WTC11 (cell line): ENCODE results near the gene CAB39. TPM values are rescaled to one million over a fixed set of nuclear protein-coding genes. Genes with fewer than 3 reads are reported as not detected.

Experiments
- ATAC-seq: fragments of 200-7000 bp; cut with Tn5 transposase; 2 replicates; pipeline ENCODE4 v1.10.0; 2021; ENCODE audit warnings: mild to moderate bottlenecking, moderate library complexity
- CTCF ChIA-PET: fragments of 300-600 bp; sonication (Branson Sonifier 250); formaldehyde crosslinking; loops from one replicate; lab custom pipeline; 2021; ENCODE audit warnings: antibody characterized with exemption; lab: Charles Lee
- POLR2A ChIA-PET: fragments of 350-600 bp; sonication (Branson Sonifier 250); formaldehyde crosslinking; loops from one replicate; lab custom pipeline; 2021; ENCODE audit warnings: antibody characterized with exemption; lab: Charles Lee
- DNase-seq: peaks from one replicate; pipeline ENCODE4 v3.0.0; 2021; ENCODE audit warnings: low spot score
- H3K27ac Mint-ChIP-seq: 2 replicates; pipeline ENCODE4 v1.8.0; 2021; ENCODE audit warnings: mixed read lengths
- H3K27me3 Mint-ChIP-seq: 2 replicates; pipeline ENCODE4 v1.8.0; 2021; ENCODE audit warnings: low read depth, mild to moderate bottlenecking, moderate library complexity, mixed read lengths
- H3K36me3 Mint-ChIP-seq: 2 replicates; pipeline ENCODE4 v1.8.0; 2021; ENCODE audit warnings: mixed read lengths
- H3K4me1 Mint-ChIP-seq: 2 replicates; pipeline ENCODE4 v1.8.0; 2022; ENCODE audit warnings: mixed read lengths
- H3K4me3 Mint-ChIP-seq: 2 replicates; pipeline ENCODE4 v1.8.0; 2021; ENCODE audit warnings: mild to moderate bottlenecking, moderate library complexity, mixed read lengths
- H3K9me3 Mint-ChIP-seq: 2 replicates; pipeline ENCODE4 v1.8.0; 2021; ENCODE audit warnings: mixed read lengths
- CBFB ChIP-seq: sonication (generic); formaldehyde crosslinking; IDR thresholded peaks from 2 replicates; pipeline ENCODE4 v1.8.1; 2022; ENCODE audit warnings: mild to moderate bottlenecking, low read depth, missing genetic modification reagents
- ESRRA ChIP-seq: sonication (generic); formaldehyde crosslinking; IDR thresholded peaks from 2 replicates; pipeline ENCODE4 v1.8.1; 2022; ENCODE audit warnings: mild to moderate bottlenecking, missing genetic modification reagents, borderline replicate concordance
- FOXJ3 ChIP-seq: sonication (generic); formaldehyde crosslinking; IDR thresholded peaks from 2 replicates; pipeline ENCODE4 v1.9.0; 2021; ENCODE audit warnings: missing genetic modification reagents, mild to moderate bottlenecking, borderline replicate concordance
- GABPB1 ChIP-seq: sonication (generic); formaldehyde crosslinking; IDR thresholded peaks from 2 replicates; pipeline ENCODE4 v1.8.1; 2023; ENCODE audit warnings: mild to moderate bottlenecking, missing genetic modification reagents
- GRHL2 ChIP-seq: fragments of 250-450 bp; sonication (Bioruptor Pico); IDR thresholded peaks from 2 replicates; pipeline ENCODE4 v1.8.0; 2022; ENCODE audit warnings: mild to moderate bottlenecking, moderate library complexity; ENCODE audit not compliant: insufficient replicate concordance, severe bottlenecking
- NFATC4 ChIP-seq: fragments of 250-450 bp; sonication (Bioruptor Pico); IDR thresholded peaks from 2 replicates; pipeline ENCODE4 v1.9.0; 2021; ENCODE audit warnings: mild to moderate bottlenecking
- NR3C1 ChIP-seq: sonication (generic); formaldehyde crosslinking; conservative IDR thresholded peaks from 2 replicates; pipeline ENCODE4 v1.8.1; 2023; ENCODE audit warnings: low read depth, mild to moderate bottlenecking, missing genetic modification reagents
- RELA ChIP-seq: sonication (generic); formaldehyde crosslinking; IDR thresholded peaks from 2 replicates; pipeline ENCODE4 v1.8.1; 2022; ENCODE audit warnings: missing genetic modification reagents, mild to moderate bottlenecking, borderline replicate concordance
- TCF7 ChIP-seq: sonication (generic); formaldehyde crosslinking; IDR thresholded peaks from 2 replicates; pipeline ENCODE4 v1.8.0; 2022; ENCODE audit warnings: mild to moderate bottlenecking, low read depth, missing genetic modification reagents, moderate library complexity
- TEAD1 ChIP-seq: sonication (generic); formaldehyde crosslinking; IDR thresholded peaks from 2 replicates; pipeline ENCODE4 v1.8.0; 2022; ENCODE audit warnings: mild to moderate bottlenecking, missing genetic modification reagents
- TP53 ChIP-seq: sonication (generic); formaldehyde crosslinking; IDR thresholded peaks from 2 replicates; pipeline ENCODE4 v1.8.1; 2023; ENCODE audit warnings: mild to moderate bottlenecking, missing genetic modification reagents
- ZBTB21 ChIP-seq: sonication (generic); formaldehyde crosslinking; IDR thresholded peaks from 2 replicates; pipeline ENCODE4 v1.8.1; 2023; ENCODE audit warnings: mild to moderate bottlenecking, missing genetic modification reagents, borderline replicate concordance
- ZNF219 ChIP-seq: sonication (generic); formaldehyde crosslinking; IDR thresholded peaks from 2 replicates; pipeline ENCODE4 v1.8.0; 2023; ENCODE audit warnings: missing genetic modification reagents, mild to moderate bottlenecking, borderline replicate concordance
- ZNF396 ChIP-seq: fragments of 250-450 bp; sonication (Bioruptor Pico); IDR thresholded peaks from 2 replicates; pipeline ENCODE4 v1.8.0; 2021; ENCODE audit warnings: mild to moderate bottlenecking, moderate library complexity, borderline replicate concordance
- ZNF671 ChIP-seq: fragments of 250-450 bp; sonication (Bioruptor Pico); IDR thresholded peaks from 2 replicates; pipeline ENCODE4 v1.8.0; 2021; ENCODE audit warnings: mild to moderate bottlenecking
- total RNA-seq: library from RNA; stranded (reverse); gene quantifications from 3 replicates; pipeline ENCODE4 v1.2.3, GENCODE V29; 2021
- TF ChIP-seq, protein P1 (sequence below): sonication (generic); formaldehyde crosslinking; IDR thresholded peaks from 2 replicates; pipeline ENCODE4 v1.8.1; 2023; ENCODE audit warnings: mild to moderate bottlenecking, moderate library complexity, missing genetic modification reagents
- TF ChIP-seq, protein P2 (sequence below): fragments of 250-450 bp; sonication (Bioruptor Pico); IDR thresholded peaks from 2 replicates; pipeline ENCODE4 v2.1.2; 2022; ENCODE audit warnings: mild to moderate bottlenecking, moderate library complexity
- TF ChIP-seq, protein P3 (sequence below): sonication (generic); formaldehyde crosslinking; IDR thresholded peaks from 2 replicates; pipeline ENCODE4 v1.8.1; 2022; ENCODE audit warnings: mild to moderate bottlenecking, missing genetic modification reagents, moderate library complexity, borderline replicate concordance
- TF ChIP-seq, protein P4 (sequence below): sonication (generic); formaldehyde crosslinking; IDR thresholded peaks from 2 replicates; pipeline ENCODE4 v1.8.1; 2022; ENCODE audit warnings: low read depth, missing genetic modification reagents, borderline replicate concordance
- TF ChIP-seq, protein P5 (sequence below): fragments of 200-600 bp; IDR thresholded peaks from 2 replicates; pipeline ENCODE4 v1.8.0; 2022; ENCODE audit warnings: antibody characterized with exemption
- TF ChIP-seq, protein P6 (sequence below): sonication (generic); formaldehyde crosslinking; IDR thresholded peaks from 2 replicates; pipeline ENCODE4 v1.8.0; 2022; ENCODE audit warnings: mild to moderate bottlenecking, missing genetic modification reagents
- TF ChIP-seq, protein P7 (sequence below): sonication (generic); formaldehyde crosslinking; IDR thresholded peaks from 2 replicates; pipeline ENCODE4 v1.8.1; 2023; ENCODE audit warnings: mild to moderate bottlenecking, missing genetic modification reagents, borderline replicate concordance

The CAB39 gene
- total RNA-seq, 1 experiment from 2014 or later: 36.9 TPM

DNA sequence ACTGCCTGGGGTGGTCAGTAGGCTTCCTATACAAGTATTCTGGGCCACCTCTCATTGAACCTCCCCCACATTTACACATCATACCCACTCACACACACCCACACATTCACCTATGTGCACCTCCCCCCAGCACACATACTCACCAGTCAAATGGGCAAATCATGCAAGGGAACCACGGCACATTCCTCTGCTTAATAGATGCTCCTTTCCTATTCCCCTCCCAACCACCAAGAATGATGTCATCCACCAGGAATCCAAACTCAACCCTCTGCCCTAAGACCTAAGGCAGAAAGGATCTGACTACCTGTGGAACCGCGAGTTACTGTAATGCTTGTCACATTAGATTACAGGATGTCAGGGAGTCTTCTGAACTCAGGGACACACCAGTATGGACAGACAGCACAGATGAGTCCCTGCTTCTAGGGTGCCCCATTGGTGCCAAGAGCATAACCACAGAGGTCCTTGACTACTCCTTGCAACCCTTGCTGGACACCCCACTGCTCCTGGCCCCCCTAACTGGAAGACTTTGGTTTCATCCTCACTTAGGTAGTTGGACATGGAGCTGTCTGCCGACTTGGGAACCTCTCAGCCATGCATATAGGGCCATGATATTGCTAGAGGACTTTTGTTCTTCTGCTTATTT, 21.5 kb upstream of the CAB39 start:
- ChIA-PET POLR2A (no interaction called here), CTCF (no interaction called here)
- H3K4me1 Mint-ChIP-seq: peaks cover 8% of the 10 kb centered on the region
- no peak overlapping the region for H3K27ac Mint-ChIP-seq
- H3K9me3 Mint-ChIP-seq: no peaks in the 10 kb centered on the region
- H3K27me3 Mint-ChIP-seq: no peaks in the 10 kb centered on the region; the same call in 1 of the 2 replicates
- no peak for TF ChIP-seq ZNF671 (CRISPR knock-in tag)
- TF ChIP-seq NR3C1 (CRISPR knock-in tag): no peak
- TF ChIP-seq, protein P1, sequence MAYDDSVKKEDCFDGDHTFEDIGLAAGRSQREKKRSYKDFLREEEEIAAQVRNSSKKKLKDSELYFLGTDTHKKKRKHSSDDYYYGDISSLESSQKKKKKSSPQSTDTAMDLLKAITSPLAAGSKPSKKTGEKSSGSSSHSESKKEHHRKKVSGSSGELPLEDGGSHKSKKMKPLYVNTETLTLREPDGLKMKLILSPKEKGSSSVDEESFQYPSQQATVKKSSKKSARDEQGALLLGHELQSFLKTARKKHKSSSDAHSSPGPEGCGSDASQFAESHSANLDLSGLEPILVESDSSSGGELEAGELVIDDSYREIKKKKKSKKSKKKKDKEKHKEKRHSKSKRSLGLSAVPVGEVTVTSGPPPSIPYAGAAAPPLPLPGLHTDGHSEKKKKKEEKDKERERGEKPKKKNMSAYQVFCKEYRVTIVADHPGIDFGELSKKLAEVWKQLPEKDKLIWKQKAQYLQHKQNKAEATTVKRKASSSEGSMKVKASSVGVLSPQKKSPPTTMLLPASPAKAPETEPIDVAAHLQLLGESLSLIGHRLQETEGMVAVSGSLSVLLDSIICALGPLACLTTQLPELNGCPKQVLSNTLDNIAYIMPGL: no peak
- TF ChIP-seq TCF7 (CRISPR knock-in tag): no peak
- TF ChIP-seq ZNF396: no peak
- TF ChIP-seq, protein P2, sequence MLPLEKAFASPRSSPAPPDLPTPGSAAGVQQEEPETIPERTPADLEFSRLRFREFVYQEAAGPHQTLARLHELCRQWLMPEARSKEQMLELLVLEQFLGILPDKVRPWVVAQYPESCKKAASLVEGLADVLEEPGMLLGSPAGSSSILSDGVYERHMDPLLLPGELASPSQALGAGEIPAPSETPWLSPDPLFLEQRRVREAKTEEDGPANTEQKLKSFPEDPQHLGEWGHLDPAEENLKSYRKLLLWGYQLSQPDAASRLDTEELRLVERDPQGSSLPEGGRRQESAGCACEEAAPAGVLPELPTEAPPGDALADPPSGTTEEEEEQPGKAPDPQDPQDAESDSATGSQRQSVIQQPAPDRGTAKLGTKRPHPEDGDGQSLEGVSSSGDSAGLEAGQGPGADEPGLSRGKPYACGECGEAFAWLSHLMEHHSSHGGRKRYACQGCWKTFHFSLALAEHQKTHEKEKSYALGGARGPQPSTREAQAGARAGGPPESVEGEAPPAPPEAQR: no peak
- TF ChIP-seq, protein P3, sequence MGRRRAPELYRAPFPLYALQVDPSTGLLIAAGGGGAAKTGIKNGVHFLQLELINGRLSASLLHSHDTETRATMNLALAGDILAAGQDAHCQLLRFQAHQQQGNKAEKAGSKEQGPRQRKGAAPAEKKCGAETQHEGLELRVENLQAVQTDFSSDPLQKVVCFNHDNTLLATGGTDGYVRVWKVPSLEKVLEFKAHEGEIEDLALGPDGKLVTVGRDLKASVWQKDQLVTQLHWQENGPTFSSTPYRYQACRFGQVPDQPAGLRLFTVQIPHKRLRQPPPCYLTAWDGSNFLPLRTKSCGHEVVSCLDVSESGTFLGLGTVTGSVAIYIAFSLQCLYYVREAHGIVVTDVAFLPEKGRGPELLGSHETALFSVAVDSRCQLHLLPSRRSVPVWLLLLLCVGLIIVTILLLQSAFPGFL (CRISPR knock-in tag): no peak
- no peak for TF ChIP-seq RELA (CRISPR knock-in tag)
- TF ChIP-seq, protein P4, sequence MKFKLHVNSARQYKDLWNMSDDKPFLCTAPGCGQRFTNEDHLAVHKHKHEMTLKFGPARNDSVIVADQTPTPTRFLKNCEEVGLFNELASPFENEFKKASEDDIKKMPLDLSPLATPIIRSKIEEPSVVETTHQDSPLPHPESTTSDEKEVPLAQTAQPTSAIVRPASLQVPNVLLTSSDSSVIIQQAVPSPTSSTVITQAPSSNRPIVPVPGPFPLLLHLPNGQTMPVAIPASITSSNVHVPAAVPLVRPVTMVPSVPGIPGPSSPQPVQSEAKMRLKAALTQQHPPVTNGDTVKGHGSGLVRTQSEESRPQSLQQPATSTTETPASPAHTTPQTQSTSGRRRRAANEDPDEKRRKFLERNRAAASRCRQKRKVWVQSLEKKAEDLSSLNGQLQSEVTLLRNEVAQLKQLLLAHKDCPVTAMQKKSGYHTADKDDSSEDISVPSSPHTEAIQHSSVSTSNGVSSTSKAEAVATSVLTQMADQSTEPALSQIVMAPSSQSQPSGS (CRISPR knock-in tag): no peak
- no peak for TF ChIP-seq GABPB1 (CRISPR knock-in tag)
- TF ChIP-seq, protein P5, sequence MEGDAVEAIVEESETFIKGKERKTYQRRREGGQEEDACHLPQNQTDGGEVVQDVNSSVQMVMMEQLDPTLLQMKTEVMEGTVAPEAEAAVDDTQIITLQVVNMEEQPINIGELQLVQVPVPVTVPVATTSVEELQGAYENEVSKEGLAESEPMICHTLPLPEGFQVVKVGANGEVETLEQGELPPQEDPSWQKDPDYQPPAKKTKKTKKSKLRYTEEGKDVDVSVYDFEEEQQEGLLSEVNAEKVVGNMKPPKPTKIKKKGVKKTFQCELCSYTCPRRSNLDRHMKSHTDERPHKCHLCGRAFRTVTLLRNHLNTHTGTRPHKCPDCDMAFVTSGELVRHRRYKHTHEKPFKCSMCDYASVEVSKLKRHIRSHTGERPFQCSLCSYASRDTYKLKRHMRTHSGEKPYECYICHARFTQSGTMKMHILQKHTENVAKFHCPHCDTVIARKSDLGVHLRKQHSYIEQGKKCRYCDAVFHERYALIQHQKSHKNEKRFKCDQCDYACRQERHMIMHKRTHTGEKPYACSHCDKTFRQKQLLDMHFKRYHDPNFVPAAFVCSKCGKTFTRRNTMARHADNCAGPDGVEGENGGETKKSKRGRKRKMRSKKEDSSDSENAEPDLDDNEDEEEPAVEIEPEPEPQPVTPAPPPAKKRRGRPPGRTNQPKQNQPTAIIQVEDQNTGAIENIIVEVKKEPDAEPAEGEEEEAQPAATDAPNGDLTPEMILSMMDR: no peak
- TF ChIP-seq NFATC4 (CRISPR knock-in tag): no peak
- no peak for TF ChIP-seq TP53 (CRISPR knock-in tag)
- no peaks in the 10 kb centered on the region for H3K36me3 Mint-ChIP-seq
- peak; percentile 85 for ATAC-seq
- H3K4me3 Mint-ChIP-seq: no peak overlapping the region
- DNase-seq: no peak

DNA sequence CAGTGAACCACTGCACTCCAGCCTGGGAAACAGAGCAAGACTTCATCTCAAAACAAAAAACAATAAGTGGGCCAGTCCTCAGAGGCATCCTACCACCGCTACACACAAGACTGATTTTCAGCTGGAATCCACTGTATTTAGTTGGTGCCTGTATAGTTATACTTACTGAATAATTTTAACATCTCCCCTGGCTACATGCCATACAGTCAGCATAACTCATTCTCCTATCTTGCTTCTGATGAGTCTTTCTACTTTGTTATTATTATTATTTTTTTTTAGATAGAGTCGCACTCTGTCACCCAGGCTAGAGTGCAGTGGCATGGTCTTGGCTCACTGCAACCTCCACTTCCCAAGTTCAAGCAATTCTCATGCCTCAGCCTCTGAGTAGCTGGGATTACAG, 19.9 kb upstream of the CAB39 start:
- no peaks in the 10 kb centered on the region; the same call in 1 of the 2 replicates for H3K27me3 Mint-ChIP-seq
- H3K27ac Mint-ChIP-seq: no peak overlapping the region
- ATAC-seq (no peak), DNase-seq (no peak)
- H3K36me3 Mint-ChIP-seq: no peaks in the 10 kb centered on the region
- CTCF ChIA-PET: no interaction called here
- H3K4me3 Mint-ChIP-seq: no peak overlapping the region
- H3K9me3 Mint-ChIP-seq: no peaks in the 10 kb centered on the region
- POLR2A ChIA-PET: no interaction called here
- peaks cover 6% of the 10 kb centered on the region; the same call in 1 of the 2 replicates for H3K4me1 Mint-ChIP-seq
- TF ChIP-seq, protein P6, sequence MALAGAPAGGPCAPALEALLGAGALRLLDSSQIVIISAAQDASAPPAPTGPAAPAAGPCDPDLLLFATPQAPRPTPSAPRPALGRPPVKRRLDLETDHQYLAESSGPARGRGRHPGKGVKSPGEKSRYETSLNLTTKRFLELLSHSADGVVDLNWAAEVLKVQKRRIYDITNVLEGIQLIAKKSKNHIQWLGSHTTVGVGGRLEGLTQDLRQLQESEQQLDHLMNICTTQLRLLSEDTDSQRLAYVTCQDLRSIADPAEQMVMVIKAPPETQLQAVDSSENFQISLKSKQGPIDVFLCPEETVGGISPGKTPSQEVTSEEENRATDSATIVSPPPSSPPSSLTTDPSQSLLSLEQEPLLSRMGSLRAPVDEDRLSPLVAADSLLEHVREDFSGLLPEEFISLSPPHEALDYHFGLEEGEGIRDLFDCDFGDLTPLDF (CRISPR knock-in tag): no peak
- TF ChIP-seq TP53 (CRISPR knock-in tag) (no peak), RELA (CRISPR knock-in tag) (no peak), GRHL2 (CRISPR knock-in tag) (no peak), FOXJ3 (no peak), TEAD1 (CRISPR knock-in tag) (no peak), ZNF396 (no peak), ESRRA (CRISPR knock-in tag) (no peak), ZNF219 (CRISPR knock-in tag) (no peak), CBFB (CRISPR knock-in tag) (no peak), ZBTB21 (CRISPR knock-in tag) (no peak)
- TF ChIP-seq, protein P7, sequence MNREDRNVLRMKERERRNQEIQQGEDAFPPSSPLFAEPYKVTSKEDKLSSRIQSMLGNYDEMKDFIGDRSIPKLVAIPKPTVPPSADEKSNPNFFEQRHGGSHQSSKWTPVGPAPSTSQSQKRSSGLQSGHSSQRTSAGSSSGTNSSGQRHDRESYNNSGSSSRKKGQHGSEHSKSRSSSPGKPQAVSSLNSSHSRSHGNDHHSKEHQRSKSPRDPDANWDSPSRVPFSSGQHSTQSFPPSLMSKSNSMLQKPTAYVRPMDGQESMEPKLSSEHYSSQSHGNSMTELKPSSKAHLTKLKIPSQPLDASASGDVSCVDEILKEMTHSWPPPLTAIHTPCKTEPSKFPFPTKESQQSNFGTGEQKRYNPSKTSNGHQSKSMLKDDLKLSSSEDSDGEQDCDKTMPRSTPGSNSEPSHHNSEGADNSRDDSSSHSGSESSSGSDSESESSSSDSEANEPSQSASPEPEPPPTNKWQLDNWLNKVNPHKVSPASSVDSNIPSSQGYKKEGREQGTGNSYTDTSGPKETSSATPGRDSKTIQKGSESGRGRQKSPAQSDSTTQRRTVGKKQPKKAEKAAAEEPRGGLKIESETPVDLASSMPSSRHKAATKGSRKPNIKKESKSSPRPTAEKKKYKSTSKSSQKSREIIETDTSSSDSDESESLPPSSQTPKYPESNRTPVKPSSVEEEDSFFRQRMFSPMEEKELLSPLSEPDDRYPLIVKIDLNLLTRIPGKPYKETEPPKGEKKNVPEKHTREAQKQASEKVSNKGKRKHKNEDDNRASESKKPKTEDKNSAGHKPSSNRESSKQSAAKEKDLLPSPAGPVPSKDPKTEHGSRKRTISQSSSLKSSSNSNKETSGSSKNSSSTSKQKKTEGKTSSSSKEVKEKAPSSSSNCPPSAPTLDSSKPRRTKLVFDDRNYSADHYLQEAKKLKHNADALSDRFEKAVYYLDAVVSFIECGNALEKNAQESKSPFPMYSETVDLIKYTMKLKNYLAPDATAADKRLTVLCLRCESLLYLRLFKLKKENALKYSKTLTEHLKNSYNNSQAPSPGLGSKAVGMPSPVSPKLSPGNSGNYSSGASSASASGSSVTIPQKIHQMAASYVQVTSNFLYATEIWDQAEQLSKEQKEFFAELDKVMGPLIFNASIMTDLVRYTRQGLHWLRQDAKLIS (CRISPR knock-in tag): no peak
